ENCODE measurements around the gene CLDN6. TPM values are rescaled to one million over a fixed set of nuclear protein-coding genes. Genes with fewer than 3 reads are reported as not detected.

The CLDN6 gene
- total RNA-seq, 1 donor from 2014 or later, result 813 TPM

GRCh38 chr16:3021449-3022207 lies 3.6 kb upstream of the CLDN6 start:
- TF ChIP-seq CTCF (conservative IDR thresholded peaks at IDR 0.05; ENCODE audit: low read depth, low read length), result peak; percentile 38
- peak overlapping the region; percentile 96 for H3K4me3 ChIP-seq (ENCODE audit: low read depth, low read length)
- peak; percentile 64 for DNase-seq (ENCODE audit: low read depth)

- DNase-seq (ENCODE audit: low read depth), result peak; percentile 31
- TF ChIP-seq CTCF (conservative IDR thresholded peaks at IDR 0.05; ENCODE audit: low read depth, low read length), result no peak
- H3K4me3 ChIP-seq (ENCODE audit: low read depth, low read length), result peak overlapping the region; percentile 96
Measured at GRCh38 chr16:3020604-3021448, 2.8 kb upstream of the CLDN6 start.

- H3K4me3 ChIP-seq (ENCODE audit: low read depth, low read length), result peak within 1 kb of the TSS; percentile 96
- DNase-seq (ENCODE audit: low read depth), result no peak
- TF ChIP-seq CTCF (conservative IDR thresholded peaks at IDR 0.05; ENCODE audit: low read depth, low read length), result no peak
Measured at GRCh38 chr16:3020247-3020603, 2.2 kb upstream of the CLDN6 start, which contains the start of gene TNFRSF12A. TSS of gene TNFRSF12A (plus strand) at chr16:3020368. CDS start at chr16:3020398, 30 bp downstream.

GRCh38 chr16:3019594-3020246 lies 1.7 kb upstream of the CLDN6 start:
- peak overlapping the region; percentile 96 for H3K4me3 ChIP-seq (ENCODE audit: low read depth, low read length)
- DNase-seq (ENCODE audit: low read depth), result no peak
- no peak for TF ChIP-seq CTCF (conservative IDR thresholded peaks at IDR 0.05; ENCODE audit: low read depth, low read length)

GRCh38 chr16:3017344-3017743 lies 639 bp downstream of the CLDN6 start:
- no peak for DNase-seq (ENCODE audit: low read depth)
- no peak for TF ChIP-seq CTCF (conservative IDR thresholded peaks at IDR 0.05; ENCODE audit: low read depth, low read length)
- H3K4me3 ChIP-seq (ENCODE audit: low read depth, low read length), result no peak overlapping the region

GRCh38 chr16:3015865-3016521 lies 2.0 kb downstream of the CLDN6 start:
- DNase-seq (ENCODE audit: low read depth), result no peak
- TF ChIP-seq CTCF (conservative IDR thresholded peaks at IDR 0.05; ENCODE audit: low read depth, low read length), result no peak
- no peak overlapping the region for H3K4me3 ChIP-seq (ENCODE audit: low read depth, low read length)

Data from epithelial cell of proximal tubule (primary cell).